ENCODE data around the gene IMPDH2.

DNA sequence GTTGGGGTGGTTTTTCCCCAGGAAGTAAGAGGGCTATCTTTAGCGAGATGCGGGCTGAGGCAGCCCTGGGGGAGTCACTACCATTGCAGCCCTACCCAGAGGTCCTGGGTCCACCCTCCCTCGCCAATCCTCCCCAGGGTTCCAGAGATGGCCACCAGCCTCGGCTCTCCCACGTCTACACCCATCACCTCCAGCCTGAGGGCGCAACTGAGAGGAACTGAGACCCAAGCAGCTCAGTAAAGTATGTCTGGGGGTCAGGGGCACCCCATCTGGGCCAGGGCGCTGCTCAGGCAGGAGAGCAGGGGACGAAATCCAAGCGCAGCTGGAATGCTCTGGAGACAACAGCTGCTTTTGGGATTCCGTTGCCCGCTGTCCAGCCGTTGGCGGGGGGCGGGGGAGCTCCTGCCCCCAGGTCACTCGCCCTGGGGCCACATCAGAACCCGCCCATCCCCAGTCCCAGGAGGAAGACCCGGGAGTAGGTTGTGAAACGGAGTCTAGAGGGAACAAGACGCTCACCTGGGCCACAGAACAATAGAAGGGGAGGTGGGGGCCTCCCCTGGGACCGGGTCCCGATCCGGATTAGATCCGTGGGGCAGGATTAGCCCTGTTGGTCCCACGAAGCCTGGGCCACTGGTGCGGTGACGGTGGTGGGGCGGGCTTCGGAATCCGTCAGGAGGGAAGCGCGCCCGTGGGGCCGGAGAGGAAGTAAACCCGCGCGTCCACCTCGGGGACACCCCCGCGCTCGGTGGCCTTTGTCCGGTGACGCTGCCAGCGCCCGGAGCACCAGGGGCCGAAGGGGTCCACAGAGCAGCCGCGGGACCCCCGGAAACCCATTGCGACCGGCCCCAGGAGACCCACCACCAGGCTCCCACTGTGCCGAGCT is 8.6 kb downstream of the IMPDH2 start:
- TF ChIP-seq, protein P1, sequence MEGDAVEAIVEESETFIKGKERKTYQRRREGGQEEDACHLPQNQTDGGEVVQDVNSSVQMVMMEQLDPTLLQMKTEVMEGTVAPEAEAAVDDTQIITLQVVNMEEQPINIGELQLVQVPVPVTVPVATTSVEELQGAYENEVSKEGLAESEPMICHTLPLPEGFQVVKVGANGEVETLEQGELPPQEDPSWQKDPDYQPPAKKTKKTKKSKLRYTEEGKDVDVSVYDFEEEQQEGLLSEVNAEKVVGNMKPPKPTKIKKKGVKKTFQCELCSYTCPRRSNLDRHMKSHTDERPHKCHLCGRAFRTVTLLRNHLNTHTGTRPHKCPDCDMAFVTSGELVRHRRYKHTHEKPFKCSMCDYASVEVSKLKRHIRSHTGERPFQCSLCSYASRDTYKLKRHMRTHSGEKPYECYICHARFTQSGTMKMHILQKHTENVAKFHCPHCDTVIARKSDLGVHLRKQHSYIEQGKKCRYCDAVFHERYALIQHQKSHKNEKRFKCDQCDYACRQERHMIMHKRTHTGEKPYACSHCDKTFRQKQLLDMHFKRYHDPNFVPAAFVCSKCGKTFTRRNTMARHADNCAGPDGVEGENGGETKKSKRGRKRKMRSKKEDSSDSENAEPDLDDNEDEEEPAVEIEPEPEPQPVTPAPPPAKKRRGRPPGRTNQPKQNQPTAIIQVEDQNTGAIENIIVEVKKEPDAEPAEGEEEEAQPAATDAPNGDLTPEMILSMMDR (IDR thresholded peaks at IDR 0.05; ENCODE audit: low read depth, low read length, poor library complexity, severe bottlenecking): peak; percentile 13
- no peak for TF ChIP-seq EZH2phosphoT487 (IDR thresholded peaks at IDR 0.05; ENCODE audit: borderline replicate concordance, low read length)
